Activated CD4-positive, alpha-beta memory T cell treated with anti-CD3 and anti-CD28 coated beads for 36 hours (primary cell): ENCODE data around the gene DLX4. TPM values are rescaled to one million over a fixed set of nuclear protein-coding genes. Genes with fewer than 3 reads are reported as not detected.

Experiments
- CTCF ChIA-PET: fragments of 350-600 bp; sonication (Branson Sonifier 250); formaldehyde crosslinking; loops from one replicate; lab custom pipeline; 2021; ENCODE audit warnings: antibody characterized with exemption, inconsistent platforms; lab: Charles Lee
- POLR2A ChIA-PET: fragments of 350-600 bp; sonication (Branson Sonifier 250); formaldehyde crosslinking; loops from one replicate; lab custom pipeline; 2021; ENCODE audit warnings: antibody characterized with exemption; lab: Charles Lee
- DNase-seq: peaks from one replicate; pipeline ENCODE4 v3.0.0-alpha.2; 2020
- H3K27ac Mint-ChIP-seq: one replicate; pipeline ENCODE4 v1.8.0; 2021; ENCODE audit warnings: mixed read lengths
- H3K27me3 Mint-ChIP-seq: one replicate; pipeline ENCODE4 v1.8.0; 2021; ENCODE audit warnings: mixed read lengths
- H3K36me3 Mint-ChIP-seq: one replicate; pipeline ENCODE4 v1.8.0; 2021; ENCODE audit warnings: mixed read lengths
- H3K4me1 Mint-ChIP-seq: one replicate; pipeline ENCODE4 v1.8.0; 2021; ENCODE audit warnings: low read depth, mixed read lengths
- H3K4me3 Mint-ChIP-seq: one replicate; pipeline ENCODE4 v1.8.0; 2021; ENCODE audit warnings: mild to moderate bottlenecking, mixed read lengths
- H3K9me3 Mint-ChIP-seq: one replicate; pipeline ENCODE4 v1.8.0; 2021; ENCODE audit warnings: mixed read lengths
- intact Hi-C: fragments of 100-400 bp; cut with micrococcal nuclease; formaldehyde crosslinking; loops from one replicate; pipeline ENCODE4 v1.15.1; 2023
- total RNA-seq, 2 experiments: library from RNA; stranded (reverse); gene quantifications; one replicate each; pipeline ENCODE4 v1.2.3, GENCODE V29; 2021

DLX4 gene
- total RNA-seq, 2 experiments from 2014 or later = 0.52 to 0.87 TPM

DNA sequence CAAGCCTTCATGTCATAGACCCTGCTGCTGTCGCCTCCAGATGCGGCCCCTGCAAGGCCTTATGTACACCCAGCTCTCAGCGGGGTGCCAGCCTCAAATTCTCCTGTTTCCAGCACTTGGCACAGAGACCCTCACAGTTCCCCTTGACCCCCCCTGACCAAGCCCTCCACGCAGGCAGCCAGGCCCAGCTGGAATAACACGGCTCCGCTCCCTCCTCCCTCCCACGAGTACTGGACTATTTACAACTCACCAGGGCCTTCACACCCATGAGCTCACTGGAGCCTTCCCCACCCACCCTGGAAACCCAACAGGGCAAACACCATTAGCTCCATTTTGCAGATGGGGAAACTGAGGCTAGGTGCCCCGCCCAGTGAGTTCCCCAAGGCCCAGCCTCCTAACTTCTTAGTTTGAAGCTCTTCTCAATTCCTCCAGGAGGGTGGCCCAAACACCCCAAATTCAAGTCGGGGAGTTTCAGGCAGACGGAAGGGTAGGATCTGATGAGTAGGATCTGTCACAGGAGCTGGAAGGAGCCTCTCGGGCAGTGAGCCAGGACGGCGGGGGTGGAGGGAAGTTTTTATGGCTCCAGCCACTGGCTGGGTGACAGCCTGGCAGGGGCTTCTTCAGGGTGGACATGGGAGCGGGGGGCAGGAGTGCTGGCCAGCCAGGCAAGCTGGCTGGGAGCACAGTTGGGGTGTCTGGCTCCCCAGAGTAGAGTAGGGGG is 17.5 kb upstream of the DLX4 start:
- ChIA-PET CTCF (interaction anchor here (0.6 to 11.8 kb wide), 19 partner anchors 10 to 394 kb away, joined by 3 to 264 read pairs (median 5); partner anchors contain the start of gene DLX3), POLR2A (no interaction called here)
- no peaks in the 10 kb centered on the region for H3K9me3 Mint-ChIP-seq
- no peak for DNase-seq
- no peaks in the 10 kb centered on the region for H3K4me1 Mint-ChIP-seq
- peaks cover 43% of the 10 kb centered on the region for H3K27me3 Mint-ChIP-seq
- no peaks in the 10 kb centered on the region for H3K36me3 Mint-ChIP-seq
- no peak overlapping the region for H3K27ac Mint-ChIP-seq
- intact Hi-C loops = loop anchor here (1.0 to 10.0 kb wide), 3 partner anchors 43 to 67 kb away; no protein-coding TSS in a partner anchor
- H3K4me3 Mint-ChIP-seq = no peak overlapping the region

DNA sequence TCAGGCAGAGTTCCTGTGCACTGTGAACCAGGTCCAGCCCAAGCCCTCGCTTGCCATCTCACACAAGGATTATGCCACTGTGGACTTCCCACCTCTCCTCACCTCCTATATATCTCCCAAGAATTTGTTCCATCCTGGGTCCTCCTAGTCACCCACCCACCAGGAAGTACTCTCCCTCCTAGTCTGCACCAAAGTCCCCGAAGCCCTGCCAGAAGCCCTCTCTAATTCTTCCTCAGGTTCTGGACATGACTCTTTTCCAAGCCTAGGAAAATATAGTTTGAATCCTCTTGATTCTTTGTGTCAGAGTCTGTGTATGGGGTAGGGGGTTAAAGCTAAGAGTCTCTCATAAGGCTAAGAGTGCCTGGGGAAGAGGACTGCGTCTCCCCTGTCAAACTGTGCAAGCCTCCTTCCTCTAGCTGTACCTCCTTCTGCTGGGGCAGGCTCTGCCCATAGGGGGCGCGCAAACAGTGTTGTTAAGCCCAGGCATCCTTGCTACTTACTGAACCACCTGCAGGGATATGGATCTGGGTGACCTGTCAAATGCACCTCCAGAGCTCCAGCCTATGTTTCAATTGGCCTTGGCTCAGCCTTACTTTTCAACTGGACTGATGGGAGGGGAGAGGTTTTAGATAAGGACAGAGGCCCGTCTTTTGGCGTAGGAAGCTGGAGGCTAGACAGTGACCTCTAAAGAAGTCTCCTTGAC is 16.6 kb upstream of the DLX4 start:
- no peaks in the 10 kb centered on the region for H3K4me1 Mint-ChIP-seq
- peak; percentile 88 for DNase-seq
- H3K36me3 Mint-ChIP-seq = no peaks in the 10 kb centered on the region
- intact Hi-C loops = loop anchor here (1.0 to 10.0 kb wide), 3 partner anchors 42 to 68 kb away; no protein-coding TSS in a partner anchor
- ChIA-PET POLR2A (interaction anchor here (0.7 to 1.5 kb wide), 2 partner anchors 43 to 45 kb away, joined by 3 to 9 read pairs; partner anchors contain the start of gene DLX3), CTCF (interaction anchor here (0.5 to 11.8 kb wide), 41 partner anchors 9 to 970 kb away, joined by 3 to 264 read pairs (median 4); partner anchors contain the start of genes DLX3 and DLX4)
- H3K27ac Mint-ChIP-seq = no peak overlapping the region
- no peaks in the 10 kb centered on the region for H3K9me3 Mint-ChIP-seq
- no peak overlapping the region for H3K4me3 Mint-ChIP-seq
- H3K27me3 Mint-ChIP-seq = peaks cover 47% of the 10 kb centered on the region

GRCh38 chr17:49952912-49953497 is 16.0 kb upstream of the DLX4 start:
- ChIA-PET CTCF (interaction anchor here (0.5 to 11.8 kb wide), 35 partner anchors 9 to 970 kb away, joined by 3 to 264 read pairs (median 4); partner anchors contain the start of genes DLX3 and DLX4), POLR2A (interaction anchor here (0.7 to 1.5 kb wide), 2 partner anchors 42 to 44 kb away, joined by 3 to 9 read pairs; partner anchors contain the start of gene DLX3)
- no peak for DNase-seq
- Mint-ChIP-seq H3K9me3 (no peaks in the 10 kb centered on the region), H3K27ac (no peak overlapping the region), H3K4me3 (no peak overlapping the region), H3K36me3 (no peaks in the 10 kb centered on the region), H3K27me3 (peaks cover 46% of the 10 kb centered on the region), H3K4me1 (no peaks in the 10 kb centered on the region)
- intact Hi-C loops = loop anchor here (1.0 to 10.0 kb wide), 3 partner anchors 41 to 68 kb away; no protein-coding TSS in a partner anchor

DNA sequence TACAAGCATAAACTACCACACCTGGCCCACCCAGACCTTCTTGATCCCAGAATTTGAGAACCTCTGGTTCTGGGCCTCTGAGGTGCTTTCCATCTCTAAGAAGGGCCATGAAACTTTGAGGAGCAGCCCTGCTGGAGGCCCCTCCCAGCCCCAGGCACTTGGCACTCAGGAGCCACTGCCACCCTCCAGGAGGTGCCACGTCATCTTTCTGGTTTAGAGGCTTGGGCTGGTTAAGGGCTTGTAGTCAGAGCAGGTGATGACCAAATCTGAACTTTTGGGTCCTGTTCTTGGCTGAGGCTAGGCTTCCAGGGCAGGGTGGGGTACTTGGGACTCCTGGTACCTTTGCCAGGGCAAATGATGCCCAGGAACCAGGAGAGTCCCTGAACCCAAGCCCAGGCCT is 13.8 kb upstream of the DLX4 start:
- CTCF ChIA-PET = interaction anchor here (11.8 kb wide), 1 partner anchor 43 kb away, joined by 264 read pairs; the partner anchor contains the start of gene DLX3
- H3K4me1 Mint-ChIP-seq = no peaks in the 10 kb centered on the region
- peaks cover 39% of the 10 kb centered on the region for H3K27me3 Mint-ChIP-seq
- no peaks in the 10 kb centered on the region for H3K36me3 Mint-ChIP-seq
- H3K27ac Mint-ChIP-seq = no peak overlapping the region
- POLR2A ChIA-PET = no interaction called here
- no peak for DNase-seq
- no peak overlapping the region for H3K4me3 Mint-ChIP-seq
- intact Hi-C loops = loop anchor here (10.0 kb wide), 1 partner anchor 70 kb away; no protein-coding TSS in a partner anchor
- H3K9me3 Mint-ChIP-seq = no peaks in the 10 kb centered on the region

GRCh38 chr17:49956780-49957179 is 12.2 kb upstream of the DLX4 start:
- Mint-ChIP-seq H3K36me3 (no peaks in the 10 kb centered on the region), H3K4me1 (no peaks in the 10 kb centered on the region), H3K27ac (no peak overlapping the region), H3K9me3 (no peaks in the 10 kb centered on the region), H3K4me3 (no peak overlapping the region), H3K27me3 (peaks cover 30% of the 10 kb centered on the region)
- ChIA-PET CTCF (interaction anchor here (0.8 to 11.8 kb wide), 3 partner anchors 41 to 69 kb away, joined by 3 to 264 read pairs (median 3); partner anchors contain the start of gene DLX3), POLR2A (no interaction called here)
- intact Hi-C loops = loop anchor here (10.0 kb wide), 1 partner anchor 72 kb away; no protein-coding TSS in a partner anchor
- DNase-seq = no peak

GRCh38 chr17:49957350-49957749 is 11.6 kb upstream of the DLX4 start:
- no peaks in the 10 kb centered on the region for H3K36me3 Mint-ChIP-seq
- peaks cover 27% of the 10 kb centered on the region for H3K27me3 Mint-ChIP-seq
- no peak overlapping the region for H3K27ac Mint-ChIP-seq
- no peaks in the 10 kb centered on the region for H3K4me1 Mint-ChIP-seq
- no peak overlapping the region for H3K4me3 Mint-ChIP-seq
- ChIA-PET CTCF (interaction anchor here (1.1 to 11.8 kb wide), 2 partner anchors 41 to 68 kb away, joined by 3 to 264 read pairs; partner anchors contain the start of gene DLX3), POLR2A (no interaction called here)
- intact Hi-C loops = loop anchor here (10.0 kb wide), 1 partner anchor 73 kb away; no protein-coding TSS in a partner anchor
- no peak for DNase-seq
- H3K9me3 Mint-ChIP-seq = no peaks in the 10 kb centered on the region

DNA sequence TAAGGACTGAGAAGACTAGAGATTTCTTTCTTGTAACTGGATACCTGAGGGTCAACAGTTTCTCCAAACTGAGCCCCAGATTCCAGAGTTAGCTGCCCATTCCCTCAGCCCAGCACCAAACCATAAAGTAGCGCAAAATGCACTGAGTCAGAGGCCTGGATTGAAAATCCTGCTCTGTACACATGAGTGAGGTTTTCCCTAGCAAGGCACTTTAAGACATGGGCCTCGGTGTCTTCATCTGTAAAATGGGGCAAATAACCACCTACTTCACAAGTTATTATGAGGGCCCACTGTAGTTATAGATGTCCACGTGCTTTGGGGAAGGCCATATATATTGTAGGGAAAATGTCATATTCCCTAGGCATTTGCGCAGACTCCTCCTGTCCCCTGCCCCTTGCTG is 10.3 kb upstream of the DLX4 start:
- H3K9me3 Mint-ChIP-seq = no peaks in the 10 kb centered on the region
- no peaks in the 10 kb centered on the region for H3K36me3 Mint-ChIP-seq
- no peak for DNase-seq
- POLR2A ChIA-PET = no interaction called here
- H3K4me1 Mint-ChIP-seq = peaks cover 6% of the 10 kb centered on the region
- CTCF ChIA-PET = interaction anchor here (11.8 kb wide), 1 partner anchor 39 kb away, joined by 264 read pairs; the partner anchor contains the start of gene DLX3
- H3K27me3 Mint-ChIP-seq = peaks cover 29% of the 10 kb centered on the region
- no peak overlapping the region for H3K27ac Mint-ChIP-seq
- intact Hi-C loops = loop anchor here (10.0 kb wide), 1 partner anchor 74 kb away; no protein-coding TSS in a partner anchor
- no peak overlapping the region for H3K4me3 Mint-ChIP-seq

GRCh38 chr17:49959183-49959935 is 9.6 kb upstream of the DLX4 start:
- POLR2A ChIA-PET = no interaction called here
- intact Hi-C loops = loop anchor here (10.0 kb wide), 1 partner anchor 75 kb away; no protein-coding TSS in a partner anchor
- Mint-ChIP-seq H3K36me3 (no peaks in the 10 kb centered on the region), H3K4me3 (no peak overlapping the region), H3K9me3 (no peaks in the 10 kb centered on the region), H3K4me1 (peaks cover 12% of the 10 kb centered on the region), H3K27ac (no peak overlapping the region), H3K27me3 (peaks cover 31% of the 10 kb centered on the region)
- no peak for DNase-seq
- CTCF ChIA-PET = interaction anchor here (11.8 kb wide), 1 partner anchor 39 kb away, joined by 264 read pairs; the partner anchor contains the start of gene DLX3

DNA sequence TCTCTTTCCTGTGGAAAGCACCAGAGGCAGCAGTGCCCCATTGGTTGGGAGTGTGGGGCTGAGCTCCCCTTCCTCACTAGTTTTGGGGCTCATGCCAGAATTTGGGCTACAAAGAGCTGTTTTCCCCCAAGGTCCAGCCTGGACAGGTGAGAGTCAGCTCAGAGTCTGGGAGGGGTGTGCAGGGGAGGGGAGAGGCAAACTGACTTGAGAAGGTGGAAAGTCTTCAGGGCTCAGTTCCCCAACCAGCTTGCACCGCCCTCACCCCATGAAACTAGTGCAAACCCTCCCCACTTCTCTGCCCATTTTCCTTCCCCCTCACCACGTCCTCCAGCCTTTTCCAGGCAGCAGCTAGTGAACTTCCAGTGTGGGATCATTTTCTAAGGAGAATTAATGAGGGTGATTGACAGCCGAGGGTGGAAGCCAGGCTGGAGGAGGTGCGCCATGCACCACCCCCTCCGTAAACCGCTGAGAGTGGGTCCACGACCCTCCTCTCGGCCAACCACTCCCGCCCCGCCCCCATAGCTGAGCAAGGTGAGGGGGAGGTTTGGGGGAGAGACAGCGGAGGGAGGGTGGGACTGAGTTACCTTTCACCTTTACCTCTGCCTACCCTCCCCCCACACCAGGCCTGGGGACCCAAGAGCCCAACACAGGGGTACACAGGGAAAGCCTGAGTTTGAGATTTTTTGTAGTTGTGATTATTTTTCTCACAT is 6.2 kb upstream of the DLX4 start:
- H3K27me3 Mint-ChIP-seq = peaks cover 57% of the 10 kb centered on the region
- ChIA-PET POLR2A (no interaction called here), CTCF (interaction anchor here (3.0 to 3.3 kb wide), 2 partner anchors 11 to 35 kb away, joined by 13 to 17 read pairs; no protein-coding TSS in a partner anchor)
- H3K9me3 Mint-ChIP-seq = no peaks in the 10 kb centered on the region
- no peaks in the 10 kb centered on the region for H3K36me3 Mint-ChIP-seq
- H3K4me1 Mint-ChIP-seq = peaks cover 23% of the 10 kb centered on the region
- H3K27ac Mint-ChIP-seq = no peak overlapping the region
- intact Hi-C loops = no loop called here
- no peak overlapping the region for H3K4me3 Mint-ChIP-seq
- no peak for DNase-seq

GRCh38 chr17:49963309-49963625 is 5.7 kb upstream of the DLX4 start:
- Mint-ChIP-seq H3K4me3 (no peak overlapping the region), H3K4me1 (peaks cover 26% of the 10 kb centered on the region), H3K27me3 (peaks cover 58% of the 10 kb centered on the region), H3K27ac (no peak overlapping the region), H3K9me3 (no peaks in the 10 kb centered on the region), H3K36me3 (no peaks in the 10 kb centered on the region)
- ChIA-PET POLR2A (no interaction called here), CTCF (interaction anchor here (0.6 to 3.3 kb wide), 4 partner anchors 11 to 402 kb away, joined by 5 to 17 read pairs (median 10); no protein-coding TSS in a partner anchor)
- intact Hi-C loops = no loop called here
- no peak for DNase-seq
